Activated CD4-positive, alpha-beta T cell treated with anti-CD3 and anti-CD28 coated beads, Interleukin-2, amount 10 ng/mL, durations not matched to agents 24 days and 14 days (primary cell): Measurements from ENCODE around the gene EPG5. TPM values are rescaled to one million over a fixed set of nuclear protein-coding genes. Genes with fewer than 3 reads are reported as not detected.
"Not testable (repeated sequence)": the region's sequence is repeated elsewhere in the genome, so short reads cannot be mapped to it uniquely, and the experiment has no call there.

Experiments
- DNase-seq: peaks from one replicate; pipeline ENCODE4 v3.0.0; 2022
- H3K27ac Mint-ChIP-seq: one replicate; pipeline ENCODE4 v1.8.0; 2022; ENCODE audit warnings: mild to moderate bottlenecking, mixed read lengths
- H3K27me3 Mint-ChIP-seq: one replicate; pipeline ENCODE4 v1.8.0; 2022; ENCODE audit warnings: mixed read lengths
- H3K36me3 Mint-ChIP-seq: one replicate; pipeline ENCODE4 v1.8.0; 2022; ENCODE audit warnings: low read depth, mild to moderate bottlenecking, mixed read lengths
- H3K4me1 Mint-ChIP-seq: one replicate; pipeline ENCODE4 v1.8.0; 2021; ENCODE audit warnings: mixed read lengths
- H3K4me3 Mint-ChIP-seq: one replicate; pipeline ENCODE4 v1.8.0; 2022; ENCODE audit warnings: mild to moderate bottlenecking, moderate library complexity, mixed read lengths
- H3K9me3 Mint-ChIP-seq: one replicate; pipeline ENCODE4 v1.8.0; 2021; ENCODE audit warnings: mixed read lengths
- intact Hi-C: fragments of 100-400 bp; cut with micrococcal nuclease; formaldehyde crosslinking; loops from one replicate; pipeline ENCODE4 v1.15.1; 2023
- total RNA-seq: library from RNA; stranded (reverse); gene quantifications from 2 replicates; pipeline ENCODE4 v1.2.3, GENCODE V29; 2022

The EPG5 gene
- total RNA-seq, 1 donor from 2014 or later = 15.5 TPM

DNA sequence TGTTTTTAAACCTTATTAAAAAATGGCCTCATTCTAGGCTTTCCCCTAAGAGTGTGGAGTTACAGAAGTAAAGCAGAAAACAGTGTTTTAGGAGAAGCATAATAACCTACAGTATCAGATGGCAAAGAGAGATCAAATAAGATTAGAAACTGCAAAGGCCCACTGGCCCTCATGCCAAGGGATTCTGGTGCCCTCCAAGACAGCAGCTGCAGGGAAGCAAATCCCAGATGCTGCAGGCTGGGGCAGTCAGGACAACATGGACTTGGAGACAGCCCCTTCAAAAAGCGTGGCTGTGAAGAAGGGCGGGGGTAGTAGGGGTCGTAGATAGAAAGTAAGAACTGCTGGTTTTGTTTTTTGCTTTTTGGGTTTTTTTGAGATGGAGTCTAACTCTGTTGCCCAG is 28.3 kb upstream of the EPG5 start:
- intact Hi-C loops = loop anchor here (5.0 kb wide), 1 partner anchor 77 kb away; the partner anchor contains the start of gene PSTPIP2

DNA sequence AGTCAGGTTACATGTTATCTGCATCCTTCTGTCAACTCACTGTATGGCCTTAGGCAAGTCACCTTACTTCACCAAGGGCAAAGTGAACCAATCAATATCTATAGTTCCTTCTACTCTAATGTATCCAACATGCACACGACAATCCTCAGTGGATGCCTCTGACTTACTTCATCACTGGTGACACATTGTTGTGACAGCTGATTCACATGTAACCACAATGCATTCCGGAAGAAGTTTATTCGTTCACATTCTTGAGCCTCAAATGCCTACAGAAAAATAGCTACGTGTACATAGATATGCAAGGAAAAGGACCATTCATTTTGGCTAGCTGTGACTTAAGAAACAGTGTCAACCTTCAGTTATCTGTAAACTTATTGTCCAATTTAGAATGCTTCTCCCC is 26.3 kb upstream of the EPG5 start:
- Mint-ChIP-seq H3K4me3 (no peak overlapping the region), H3K36me3 (peaks cover 24% of the 10 kb centered on the region), H3K27me3 (no peaks in the 10 kb centered on the region), H3K27ac (no peak overlapping the region), H3K9me3 (no peaks in the 10 kb centered on the region), H3K4me1 (peaks cover 15% of the 10 kb centered on the region)
- intact Hi-C loops = no loop called here
- DNase-seq = no peak

More for the DNA sequence above, 28.3 kb upstream of the EPG5 start:
- Mint-ChIP-seq H3K4me1 (peaks cover 25% of the 10 kb centered on the region), H3K27me3 (no peaks in the 10 kb centered on the region), H3K36me3 (peaks cover 14% of the 10 kb centered on the region), H3K27ac (no peak overlapping the region), H3K9me3 (no peaks in the 10 kb centered on the region), H3K4me3 (no peak overlapping the region)
- DNase-seq = no peak

DNA sequence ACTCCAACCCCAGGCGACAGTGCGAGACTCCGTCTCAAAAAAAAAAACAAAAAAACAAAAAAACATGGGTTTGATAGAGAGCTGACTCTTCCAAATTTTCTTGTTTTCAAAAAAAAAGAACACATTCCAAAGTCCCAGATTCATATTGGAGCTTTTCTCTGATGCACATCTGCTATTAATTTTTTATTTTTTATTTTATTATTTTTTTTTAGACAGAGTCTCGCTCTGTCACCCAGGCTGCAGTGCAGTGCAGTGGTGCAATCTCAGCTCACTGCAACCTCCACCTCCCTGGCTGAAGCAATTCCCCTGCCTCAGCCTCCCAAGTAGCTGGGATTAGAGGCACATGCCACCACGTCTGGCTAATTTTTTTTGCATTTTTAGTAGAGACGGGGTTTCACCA is 25.4 kb upstream of the EPG5 start:
- H3K4me1 Mint-ChIP-seq, intact Hi-C loops, H3K27ac Mint-ChIP-seq, H3K9me3 Mint-ChIP-seq, H3K4me3 Mint-ChIP-seq, H3K27me3 Mint-ChIP-seq, DNase-seq: not testable (repeated sequence)
- H3K36me3 Mint-ChIP-seq = peaks cover 28% of the 10 kb centered on the region

DNA sequence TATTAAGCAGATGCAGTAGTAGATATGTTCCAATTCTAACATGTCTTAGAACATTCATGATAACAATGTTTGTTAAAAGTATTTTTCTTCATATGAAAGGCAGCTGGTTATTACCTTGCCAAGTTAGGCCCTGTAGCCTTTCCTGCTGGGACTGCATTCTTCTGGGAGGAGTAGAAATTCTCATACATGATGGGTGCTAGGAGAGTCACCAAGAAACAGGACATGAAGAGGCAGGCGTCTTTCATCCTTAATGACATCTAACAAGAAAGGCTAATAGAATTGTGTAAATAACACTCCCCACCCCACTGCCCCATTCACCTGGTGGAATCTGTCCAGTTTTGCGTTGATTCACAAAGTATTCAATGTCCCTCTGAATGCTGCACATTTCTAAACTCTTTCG is 24.7 kb upstream of the EPG5 start:
- intact Hi-C loops = no loop called here
- no peaks in the 10 kb centered on the region for H3K9me3 Mint-ChIP-seq

DNA sequence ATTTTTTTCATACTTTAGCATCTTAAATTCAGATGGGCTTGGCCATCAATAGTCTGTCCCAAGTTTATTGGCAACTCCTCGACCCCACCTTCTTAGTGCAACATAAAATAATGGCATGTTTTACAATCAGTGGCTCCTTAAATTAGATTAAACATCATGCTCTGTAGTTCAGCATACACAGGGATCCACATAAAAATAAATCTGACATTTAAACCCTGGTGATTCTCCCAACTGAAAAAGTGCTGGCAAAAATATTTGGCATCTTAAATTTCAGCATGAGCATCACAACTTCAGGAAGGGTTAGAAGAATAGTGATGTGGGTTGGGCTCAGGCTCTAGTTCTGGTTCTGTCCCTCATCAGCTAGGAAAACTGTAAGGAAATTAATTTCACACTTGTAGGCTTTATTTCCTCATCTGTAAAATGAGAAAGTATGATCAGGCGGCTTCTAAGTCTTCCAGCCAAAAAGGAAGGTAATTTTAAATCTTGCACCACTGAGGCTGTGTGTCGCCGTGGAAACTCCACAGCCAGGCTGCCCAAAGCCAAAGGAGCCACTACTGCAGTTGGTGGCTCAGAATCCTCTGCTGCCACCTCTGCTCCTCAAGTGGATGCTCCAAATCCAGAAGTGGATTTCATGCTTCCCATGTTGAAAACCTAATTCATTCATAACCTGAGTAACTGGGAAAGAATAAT is 17.6 kb upstream of the EPG5 start:
- H3K4me3 Mint-ChIP-seq = no peak overlapping the region
- no peaks in the 10 kb centered on the region for H3K4me1 Mint-ChIP-seq
- no peak overlapping the region for H3K27ac Mint-ChIP-seq
- H3K36me3 Mint-ChIP-seq = peaks cover 14% of the 10 kb centered on the region
- no peak for DNase-seq
- H3K27me3 Mint-ChIP-seq = no peaks in the 10 kb centered on the region
- intact Hi-C loops = no loop called here
- no peaks in the 10 kb centered on the region for H3K9me3 Mint-ChIP-seq

More for the DNA sequence above, 24.7 kb upstream of the EPG5 start:
- H3K27me3 Mint-ChIP-seq = no peaks in the 10 kb centered on the region
- H3K4me3 Mint-ChIP-seq = no peak overlapping the region
- H3K27ac Mint-ChIP-seq = no peak overlapping the region
- H3K36me3 Mint-ChIP-seq = peaks cover 29% of the 10 kb centered on the region
- DNase-seq = no peak
- peaks cover 2% of the 10 kb centered on the region for H3K4me1 Mint-ChIP-seq

DNA sequence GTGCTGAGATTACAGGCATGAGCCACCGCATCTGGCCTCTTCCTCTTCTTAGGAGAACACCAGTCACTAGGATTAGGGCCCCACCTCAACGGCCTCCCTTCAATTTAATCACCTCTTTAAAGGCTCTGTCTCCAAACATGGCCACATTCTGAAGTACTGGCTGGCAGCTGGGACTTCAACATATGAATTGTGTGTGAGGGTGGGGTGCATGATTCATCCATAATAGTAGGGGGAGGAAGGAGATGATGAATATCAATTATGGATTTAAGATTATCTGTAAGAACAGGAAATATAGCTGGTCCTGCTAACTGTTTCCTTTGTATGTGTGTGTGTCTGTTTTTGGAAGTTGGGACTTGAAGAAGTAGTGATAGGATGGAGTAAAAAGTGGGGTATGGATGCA is 14.7 kb upstream of the EPG5 start:
- intact Hi-C loops = no loop called here
- Mint-ChIP-seq H3K4me1 (no peaks in the 10 kb centered on the region), H3K27me3 (no peaks in the 10 kb centered on the region), H3K27ac (no peak overlapping the region), H3K9me3 (no peaks in the 10 kb centered on the region), H3K36me3 (no peaks in the 10 kb centered on the region), H3K4me3 (no peak overlapping the region)
- DNase-seq = no peak

DNA sequence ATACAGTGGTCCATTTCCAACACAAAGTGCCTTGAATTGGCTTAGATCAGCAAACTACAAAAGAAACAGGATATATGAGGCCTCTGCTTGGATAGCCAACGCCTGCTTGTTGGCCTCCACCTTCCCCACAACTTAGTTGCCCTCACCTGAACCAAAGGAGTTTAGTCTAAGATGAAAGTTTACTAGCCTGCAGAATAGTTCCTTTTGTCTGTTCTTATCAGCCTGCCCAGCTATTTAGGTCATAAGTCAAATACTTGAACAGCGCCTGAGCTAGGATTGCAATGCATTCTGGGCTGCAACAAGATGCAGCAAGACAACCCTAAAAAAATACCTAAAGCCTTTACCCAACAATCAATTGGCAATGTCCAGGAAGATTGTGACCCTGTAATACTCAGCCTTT is 13.1 kb upstream of the EPG5 start:
- H3K4me3 Mint-ChIP-seq = no peak overlapping the region
- intact Hi-C loops = no loop called here
- H3K27ac Mint-ChIP-seq = no peak overlapping the region
- H3K36me3 Mint-ChIP-seq = no peaks in the 10 kb centered on the region
- H3K4me1 Mint-ChIP-seq = no peaks in the 10 kb centered on the region
- no peak for DNase-seq
- H3K27me3 Mint-ChIP-seq = no peaks in the 10 kb centered on the region
- H3K9me3 Mint-ChIP-seq = no peaks in the 10 kb centered on the region

DNA sequence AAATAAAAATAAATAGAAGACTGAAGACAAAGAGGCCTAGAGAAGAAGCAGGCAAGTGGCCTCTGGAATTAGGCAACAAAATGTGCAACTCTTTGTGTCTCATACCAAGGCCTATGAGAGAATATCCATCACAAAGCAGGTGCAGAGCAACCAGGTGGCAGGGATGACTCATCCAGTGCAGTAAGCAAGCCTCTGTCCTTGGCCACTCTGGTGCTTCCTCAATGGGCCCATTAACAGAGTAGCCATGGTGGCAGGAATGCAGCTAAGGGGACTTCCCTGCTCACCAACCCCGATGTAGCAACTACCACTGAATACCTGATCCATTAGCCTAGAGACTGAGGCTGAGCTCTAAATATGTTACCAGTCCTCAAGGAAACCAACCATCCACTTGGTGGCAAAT is 11.0 kb upstream of the EPG5 start:
- peaks cover 6% of the 10 kb centered on the region for H3K4me1 Mint-ChIP-seq
- no peak for DNase-seq
- no peaks in the 10 kb centered on the region for H3K27me3 Mint-ChIP-seq
- intact Hi-C loops = no loop called here
- H3K9me3 Mint-ChIP-seq = no peaks in the 10 kb centered on the region
- H3K36me3 Mint-ChIP-seq = no peaks in the 10 kb centered on the region
- H3K27ac Mint-ChIP-seq = no peak overlapping the region
- H3K4me3 Mint-ChIP-seq = no peak overlapping the region

DNA sequence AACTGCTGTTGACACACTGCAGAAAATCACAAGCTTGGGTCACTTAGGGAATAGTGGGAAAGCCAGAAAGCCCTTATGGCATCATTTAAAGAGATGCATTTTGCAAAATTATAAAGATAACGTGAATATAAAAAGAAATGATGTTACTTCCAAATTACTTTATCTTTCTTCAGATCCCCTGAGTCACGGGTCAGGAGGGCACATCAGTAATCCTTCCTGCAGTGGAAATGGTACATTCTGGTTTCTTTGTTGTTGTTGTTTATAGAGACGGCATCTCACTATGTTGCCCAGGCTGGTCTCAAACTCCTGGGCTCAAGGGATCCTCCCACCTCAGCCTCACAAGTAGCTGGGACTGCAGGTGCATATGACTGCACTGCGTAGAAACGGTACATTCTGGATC is 9.8 kb upstream of the EPG5 start:
- Mint-ChIP-seq H3K9me3 (no peaks in the 10 kb centered on the region), H3K27ac (no peak overlapping the region), H3K36me3 (no peaks in the 10 kb centered on the region), H3K4me1 (peaks cover 6% of the 10 kb centered on the region), H3K4me3 (no peak overlapping the region), H3K27me3 (no peaks in the 10 kb centered on the region)
- intact Hi-C loops = no loop called here
- DNase-seq = no peak

DNA sequence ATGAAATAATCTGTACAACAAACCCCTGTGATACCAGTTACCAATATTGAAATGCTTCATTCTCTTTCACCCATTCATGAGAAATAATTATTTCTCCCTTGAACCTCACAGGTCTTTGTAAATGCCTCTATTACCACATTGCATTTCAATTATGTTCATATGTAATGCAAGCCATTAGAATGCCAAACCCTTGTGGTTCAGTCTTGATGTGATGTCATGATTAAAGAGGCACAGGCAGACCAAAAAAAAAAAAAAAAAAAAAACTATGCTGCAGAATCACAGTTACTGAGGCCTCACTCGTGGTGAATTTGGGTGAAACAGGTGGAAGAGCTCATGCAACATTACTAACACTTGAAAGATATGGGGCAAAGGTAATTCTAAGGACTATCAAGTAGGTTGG is 9.4 kb upstream of the EPG5 start:
- DNase-seq = no peak
- Mint-ChIP-seq H3K9me3 (no peaks in the 10 kb centered on the region), H3K4me1 (peaks cover 6% of the 10 kb centered on the region), H3K4me3 (no peak overlapping the region), H3K27me3 (no peaks in the 10 kb centered on the region), H3K27ac (no peak overlapping the region), H3K36me3 (no peaks in the 10 kb centered on the region)
- intact Hi-C loops = no loop called here

DNA sequence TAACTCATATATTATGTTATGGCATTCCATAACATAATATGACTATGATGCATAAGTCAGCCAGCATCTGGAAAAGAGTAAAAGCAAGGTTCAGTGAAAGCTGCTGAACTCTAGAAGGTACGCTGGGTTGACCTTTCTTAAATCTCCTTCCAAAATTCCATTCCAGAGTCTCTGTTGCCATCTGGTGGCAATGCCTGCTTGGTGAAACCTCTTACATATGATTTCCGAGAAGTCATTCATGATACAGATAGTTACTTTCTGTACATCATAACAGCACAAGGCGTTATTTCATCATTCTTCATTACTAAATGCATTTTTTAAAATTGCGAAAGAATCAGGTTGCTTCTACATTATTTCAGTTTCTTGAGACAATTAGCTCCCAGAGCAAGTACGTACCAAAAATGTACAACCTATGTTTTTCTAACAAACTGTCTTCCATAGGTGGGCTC is 7.0 kb upstream of the EPG5 start:
- intact Hi-C loops = loop anchor here (1.0 to 5.0 kb wide), 4 partner anchors 62 to 353 kb away; no protein-coding TSS in a partner anchor
- Mint-ChIP-seq H3K27ac (peak overlapping the region; percentile 25), H3K4me3 (no peak overlapping the region), H3K4me1 (peaks cover 6% of the 10 kb centered on the region), H3K27me3 (no peaks in the 10 kb centered on the region), H3K36me3 (no peaks in the 10 kb centered on the region), H3K9me3 (no peaks in the 10 kb centered on the region)
- DNase-seq = peak; percentile 91

DNA sequence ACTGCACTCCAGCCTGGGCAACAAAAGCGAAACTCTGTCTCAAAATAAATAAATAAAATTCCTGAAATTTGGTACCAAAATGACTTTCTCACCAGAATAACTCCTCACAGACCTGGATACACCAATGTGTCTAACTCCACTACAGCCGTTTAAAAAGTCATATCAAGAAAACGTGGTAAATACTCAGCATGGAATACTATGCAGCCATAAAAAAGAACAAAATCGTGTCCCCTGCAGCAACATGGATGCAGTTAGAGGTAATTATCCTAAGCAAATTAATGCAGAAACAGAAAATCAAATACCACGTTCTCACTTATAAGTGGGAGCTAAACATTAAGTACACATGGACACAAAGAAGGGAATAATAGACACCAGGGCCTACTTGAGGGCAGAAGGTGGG is 2.2 kb downstream of the EPG5 start:
- H3K36me3 Mint-ChIP-seq, H3K27me3 Mint-ChIP-seq, H3K27ac Mint-ChIP-seq, DNase-seq, intact Hi-C loops, H3K9me3 Mint-ChIP-seq: not testable (repeated sequence)
- Mint-ChIP-seq H3K4me1 (peaks cover 34% of the 10 kb centered on the region), H3K4me3 (peak overlapping the region; percentile 50)

DNA sequence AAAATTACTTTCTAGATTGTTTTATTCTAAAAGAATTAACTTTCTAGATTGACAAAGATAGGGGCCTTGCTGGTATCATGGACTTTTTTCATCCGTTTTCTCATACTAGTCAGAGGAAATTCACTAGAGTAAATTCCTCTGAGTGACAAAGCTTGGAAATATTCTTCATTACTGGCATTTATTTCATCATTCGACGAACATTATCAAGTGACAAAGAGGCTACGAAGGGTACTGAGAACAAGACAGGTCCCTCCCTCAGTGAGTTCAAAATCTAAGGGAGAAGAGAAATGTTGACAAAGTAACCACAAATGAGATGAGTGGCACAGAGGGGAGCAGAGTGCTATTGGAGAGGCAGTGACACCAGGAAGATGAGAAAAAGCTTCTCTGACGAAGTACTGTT is 4.3 kb downstream of the EPG5 start:
- Mint-ChIP-seq H3K36me3 (peaks cover 4% of the 10 kb centered on the region), H3K27me3 (no peaks in the 10 kb centered on the region), H3K9me3 (no peaks in the 10 kb centered on the region), H3K27ac (no peak overlapping the region), H3K4me1 (peaks cover 35% of the 10 kb centered on the region), H3K4me3 (peak overlapping the region; percentile 0)
- intact Hi-C loops = no loop called here
- no peak for DNase-seq

DNA sequence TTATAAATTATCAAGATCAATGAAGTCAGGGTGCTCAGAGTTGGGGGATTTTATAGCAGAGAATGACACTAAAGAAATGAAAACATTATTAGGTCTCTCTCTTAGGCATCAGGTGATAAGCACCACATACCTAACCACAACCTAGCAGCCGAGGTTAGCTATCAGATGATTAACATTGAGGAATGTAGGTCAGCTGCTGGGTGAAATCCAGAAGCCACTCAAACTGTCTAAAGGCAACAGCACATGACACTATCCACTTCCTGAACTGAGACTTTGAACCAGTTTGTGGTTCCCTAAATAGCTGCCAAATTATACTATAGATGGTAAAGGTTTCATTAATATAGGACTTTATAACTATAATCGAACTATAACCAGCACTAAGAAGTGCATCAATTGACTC is 4.7 kb downstream of the EPG5 start:
- Mint-ChIP-seq H3K4me3 (no peak overlapping the region), H3K27me3 (no peaks in the 10 kb centered on the region)
- intact Hi-C loops = no loop called here

DNA sequence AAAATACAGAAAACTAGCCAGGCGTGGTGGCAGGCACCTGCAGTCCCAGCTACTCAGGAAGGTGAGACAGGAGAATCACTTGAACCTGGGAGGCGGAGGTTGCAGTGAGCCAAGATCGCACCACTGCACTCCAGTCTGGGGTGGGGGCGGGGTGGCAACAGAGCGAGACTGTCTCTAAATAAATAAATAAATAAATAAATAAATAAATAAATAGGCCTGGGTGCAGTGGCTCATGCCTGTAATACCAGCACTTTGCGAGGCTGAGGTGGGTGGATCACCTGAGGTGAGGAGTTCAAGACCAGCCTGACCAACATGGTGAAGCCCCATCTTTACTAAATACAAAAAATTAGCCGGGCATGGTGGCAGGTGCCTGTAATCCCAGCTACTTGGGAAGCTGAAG is 7.6 kb downstream of the EPG5 start:
- H3K9me3 Mint-ChIP-seq, DNase-seq, H3K4me3 Mint-ChIP-seq, H3K27me3 Mint-ChIP-seq, H3K27ac Mint-ChIP-seq, intact Hi-C loops: not testable (repeated sequence)
- H3K36me3 Mint-ChIP-seq = peaks cover 17% of the 10 kb centered on the region
- peaks cover 23% of the 10 kb centered on the region for H3K4me1 Mint-ChIP-seq

More for the DNA sequence above, 4.7 kb downstream of the EPG5 start:
- H3K27ac Mint-ChIP-seq = no peak overlapping the region
- peak; percentile 65 for DNase-seq
- peaks cover 4% of the 10 kb centered on the region for H3K36me3 Mint-ChIP-seq
- peaks cover 31% of the 10 kb centered on the region for H3K4me1 Mint-ChIP-seq
- H3K9me3 Mint-ChIP-seq = no peaks in the 10 kb centered on the region
